GM12878 (cell line): ENCODE measurements around the gene TUBD1. TPM values are rescaled to one million over a fixed set of nuclear protein-coding genes. Genes with fewer than 3 reads are reported as not detected.
A peak's percentile ranks its signal among the peaks of the same experiment; 100 is the strongest.

ENCODE experiments used
- BHLHE40 ChIP-seq, 2 experiments: fragments of 450-650 bp in 1 of 2; IDR thresholded peaks; 2 replicates each; pipeline ENCODE4 v1.6.1; 2011 to 2017; ENCODE audit warnings: low read depth in 2 of 2, borderline replicate concordance in 1 of 2, improper control_type of control experiment in 1 of 2, low read length in 1 of 2, mild to moderate bottlenecking in 1 of 2
- BRCA1 ChIP-seq: IDR thresholded peaks from 2 replicates; pipeline ENCODE4 v1.6.1; 2011; ENCODE audit warnings: low read depth, low read length, improper control_type of control experiment
- CREB1 ChIP-seq: IDR thresholded peaks from 2 replicates; pipeline ENCODE4 v1.6.1; 2012; ENCODE audit warnings: low read depth, mild to moderate bottlenecking, inconsistent platforms
- ESRRA ChIP-seq: IDR thresholded peaks from 2 replicates; pipeline ENCODE4 v1.6.1; 2012; ENCODE audit warnings: mild to moderate bottlenecking, low read length, improper control_type of control experiment
- FOS ChIP-seq: IDR thresholded peaks from 3 replicates; pipeline ENCODE4 v1.6.1; 2011; ENCODE audit warnings: borderline replicate concordance; ENCODE audit not compliant: insufficient read length; ENCODE audit errors: extremely low read depth
- HCFC1 ChIP-seq: fragments of 150-350 bp; IDR thresholded peaks from 2 replicates; pipeline ENCODE4 v1.6.1; 2014; ENCODE audit warnings: low read length
- HDAC6 ChIP-seq: fragments of 200-600 bp; sonication (generic); IDR thresholded peaks from one replicate; pipeline ENCODE4 v1.8.0; 2017; ENCODE audit warnings: antibody characterized with exemption; ENCODE audit not compliant: unreplicated experiment
- IKZF2 ChIP-seq, 2 experiments: fragments of 450-650 bp; IDR thresholded peaks; 2 replicates each; pipeline ENCODE4 v1.6.1; 2017; ENCODE audit warnings: mild to moderate bottlenecking in 2 of 2, moderate library complexity in 2 of 2
- MEF2B ChIP-seq: fragments of 450-650 bp; IDR thresholded peaks from 2 replicates; pipeline ENCODE4 v1.6.1; 2018; ENCODE audit warnings: mild to moderate bottlenecking, moderate library complexity; ENCODE audit not compliant: partially characterized antibody, poor library complexity, severe bottlenecking
- MLLT1 ChIP-seq: fragments of 450-650 bp; IDR thresholded peaks from 2 replicates; pipeline ENCODE4 v1.6.1; 2016; ENCODE audit warnings: mild to moderate bottlenecking
- POLR2AphosphoS5 ChIP-seq: IDR thresholded peaks from 2 replicates; pipeline ENCODE4 v1.6.1; 2011; ENCODE audit warnings: mild to moderate bottlenecking, low read length, inconsistent platforms
- RUNX3 ChIP-seq: IDR thresholded peaks from 2 replicates; pipeline ENCODE4 v1.6.1; 2012; ENCODE audit warnings: low read length, inconsistent platforms
- SMAD1 ChIP-seq: fragments of 450-650 bp; IDR thresholded peaks from 2 replicates; pipeline ENCODE4 v1.6.1; 2018; ENCODE audit warnings: mild to moderate bottlenecking, low read depth; ENCODE audit not compliant: partially characterized antibody
- TAF1 ChIP-seq: IDR thresholded peaks from 2 replicates; pipeline ENCODE4 v1.6.1; 2011; ENCODE audit warnings: mild to moderate bottlenecking, low read depth, low read length, borderline replicate concordance
- WRNIP1 ChIP-seq: IDR thresholded peaks from 2 replicates; pipeline ENCODE4 v1.6.1; 2011; ENCODE audit warnings: low read depth, low read length, improper control_type of control experiment, borderline replicate concordance
- YBX1 ChIP-seq: fragments of 450-650 bp; IDR thresholded peaks from 2 replicates; pipeline ENCODE4 v1.6.1; 2016; ENCODE audit warnings: antibody characterized with exemption
- ZBTB11 ChIP-seq: fragments of 450-650 bp; formaldehyde crosslinking; IDR thresholded peaks from 2 replicates; pipeline ENCODE4 v1.5.0; 2022; ENCODE audit warnings: mild to moderate bottlenecking, missing genetic modification characterization
- ZNF24 ChIP-seq: fragments of 450-650 bp; IDR thresholded peaks from 2 replicates; pipeline ENCODE4 v1.6.1; 2017; ENCODE audit warnings: antibody characterized with exemption, mild to moderate bottlenecking
- polyA plus RNA-seq, 11 experiments: library from polyadenylated mRNA; depleted of rRNA in 4 of 11; unstranded in 6 of 11; stranded (reverse) in 5 of 11; fragments of >200 nt; fragmentation: Nextera tagmentation in 4 of 11; fragmentation: Illumina TruSeq in 1 of 11; extraction: Ambion mirVana in 4 of 11; extraction: Trizol in 1 of 11; gene quantifications; 1 replicate in 1 of 11; 2 replicates in 10 of 11; pipeline versions ENCODE4 v1.2.1 to v1.2.3, GENCODE V29; 2011 to 2016; ENCODE audit warnings: inconsistent platforms in 2 of 11, missing spikeins in 2 of 11, low read depth in 1 of 11
- total RNA-seq, 4 experiments: library from RNA; depleted of rRNA in 3 of 4; stranded (reverse); fragments of >200 nt in 3 of 4; fragmentation: Illumina TruSeq in 1 of 4; extraction: Trizol in 1 of 4; gene quantifications; 2 replicates each; pipeline versions ENCODE4 v1.2.1 to v1.2.3, GENCODE V29; 2013 to 2021
- TF ChIP-seq, protein P1 (sequence below), 3 experiments: IDR thresholded peaks in 2 of 3; conservative IDR thresholded peaks in 1 of 3; 2 replicates each; pipeline ENCODE4 v1.5.1; 2011; ENCODE audit warnings: low read depth in 3 of 3, low read length in 3 of 3, mild to moderate bottlenecking in 3 of 3, control low read depth in 2 of 3, moderate library complexity in 2 of 3, inconsistent platforms in 1 of 3, mixed read lengths in 1 of 3; ENCODE audit not compliant: control insufficient read depth in 2 of 3, insufficient read depth in 1 of 3; ENCODE audit errors: extremely low read depth in 1 of 3
- TF ChIP-seq, protein P2 (sequence below): fragments of 450-650 bp; IDR thresholded peaks from 2 replicates; pipeline ENCODE4 v1.6.1; 2018; ENCODE audit warnings: mild to moderate bottlenecking, low read depth, moderate library complexity; ENCODE audit not compliant: partially characterized antibody

The TUBD1 gene
- total and polyA plus RNA-seq, 10 of the 15 experiments (the other 5 are each of a cell fraction or from before 2014, with no cell fraction given) = 5.3 to 10.8 (median 8.3) TPM

DNA sequence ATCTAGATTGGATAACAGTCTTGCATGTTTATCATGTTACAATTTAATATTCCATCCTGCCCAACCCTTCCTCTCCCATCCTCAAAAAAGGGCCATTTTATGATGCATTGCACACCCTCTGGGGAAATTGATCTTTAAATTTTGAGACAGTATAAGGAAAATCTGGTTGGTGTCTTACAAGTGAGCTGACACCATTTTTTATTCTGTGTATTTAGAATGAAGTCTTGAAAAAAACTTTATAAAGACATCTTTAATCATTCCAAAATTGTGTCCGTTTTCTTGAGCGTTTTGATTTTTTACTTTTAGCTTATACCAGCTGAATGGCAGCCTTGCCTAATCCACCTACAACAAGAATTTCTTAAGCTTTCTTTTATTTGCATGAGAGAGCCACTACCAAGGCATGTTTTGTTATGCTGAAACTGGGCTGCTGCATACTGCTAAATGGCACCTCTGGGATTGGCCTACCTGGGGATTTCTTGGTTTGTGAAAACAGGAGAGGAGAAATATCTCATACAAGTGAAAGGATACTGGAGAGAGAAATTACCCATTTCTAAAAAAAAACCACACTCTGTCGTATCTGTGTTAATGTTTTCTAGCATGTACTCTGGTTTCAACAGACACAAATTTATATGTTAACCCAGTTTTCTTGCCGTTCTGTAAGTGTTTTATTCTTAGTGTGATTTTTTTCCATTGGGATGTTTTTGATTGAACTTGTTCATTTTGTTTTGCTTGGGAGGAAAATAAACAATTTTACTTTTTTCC is 52.2 kb downstream of the TUBD1 start (continued):
- TF ChIP-seq ZBTB11 (CRISPR knock-in tag) (no peak), ZNF24 (0 out of 2 replicates have a peak, but pooled peaks have one; percentile 24), YBX1 (no peak), RUNX3 (peak; percentile 46; the same call in 1 of the 2 replicates), CREB1 (peak; percentile 11; the same call in 1 of the 2 replicates), IKZF2 (IDR thresholded peaks at IDR 0.05) (peak; percentile 31 to 32; a peak in 3 of 4 replicates), POLR2AphosphoS5 (peak; percentile 17), FOS (no peak), MLLT1 (no peak; the same call in 1 of the 2 replicates), HDAC6 (no peak), MEF2B (peak; percentile 53), SMAD1 (no peak), HCFC1 (no peak), BHLHE40 (IDR thresholded peaks at IDR 0.05; ENCODE audit: borderline replicate concordance in 1 of 2, low read depth in 2 of 2, low read length in 1 of 2) (0 out of 4 replicates have a peak, but pooled peaks of 1 of the 2 experiments have one; percentile 18), BRCA1 (no peak), WRNIP1 (no peak), TAF1 (no peak), ESRRA (no peak)
- TF ChIP-seq, protein P1, sequence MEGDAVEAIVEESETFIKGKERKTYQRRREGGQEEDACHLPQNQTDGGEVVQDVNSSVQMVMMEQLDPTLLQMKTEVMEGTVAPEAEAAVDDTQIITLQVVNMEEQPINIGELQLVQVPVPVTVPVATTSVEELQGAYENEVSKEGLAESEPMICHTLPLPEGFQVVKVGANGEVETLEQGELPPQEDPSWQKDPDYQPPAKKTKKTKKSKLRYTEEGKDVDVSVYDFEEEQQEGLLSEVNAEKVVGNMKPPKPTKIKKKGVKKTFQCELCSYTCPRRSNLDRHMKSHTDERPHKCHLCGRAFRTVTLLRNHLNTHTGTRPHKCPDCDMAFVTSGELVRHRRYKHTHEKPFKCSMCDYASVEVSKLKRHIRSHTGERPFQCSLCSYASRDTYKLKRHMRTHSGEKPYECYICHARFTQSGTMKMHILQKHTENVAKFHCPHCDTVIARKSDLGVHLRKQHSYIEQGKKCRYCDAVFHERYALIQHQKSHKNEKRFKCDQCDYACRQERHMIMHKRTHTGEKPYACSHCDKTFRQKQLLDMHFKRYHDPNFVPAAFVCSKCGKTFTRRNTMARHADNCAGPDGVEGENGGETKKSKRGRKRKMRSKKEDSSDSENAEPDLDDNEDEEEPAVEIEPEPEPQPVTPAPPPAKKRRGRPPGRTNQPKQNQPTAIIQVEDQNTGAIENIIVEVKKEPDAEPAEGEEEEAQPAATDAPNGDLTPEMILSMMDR (IDR thresholded peaks at IDR 0.05 in 2 of 3, conservative IDR thresholded peaks at IDR 0.05 in 1 of 3; ENCODE audit: control insufficient read depth in 2 of 3, extremely low read depth in 1 of 3, insufficient read depth in 1 of 3, low read depth in 3 of 3, low read length in 3 of 3) = no peak
- TF ChIP-seq, protein P2, sequence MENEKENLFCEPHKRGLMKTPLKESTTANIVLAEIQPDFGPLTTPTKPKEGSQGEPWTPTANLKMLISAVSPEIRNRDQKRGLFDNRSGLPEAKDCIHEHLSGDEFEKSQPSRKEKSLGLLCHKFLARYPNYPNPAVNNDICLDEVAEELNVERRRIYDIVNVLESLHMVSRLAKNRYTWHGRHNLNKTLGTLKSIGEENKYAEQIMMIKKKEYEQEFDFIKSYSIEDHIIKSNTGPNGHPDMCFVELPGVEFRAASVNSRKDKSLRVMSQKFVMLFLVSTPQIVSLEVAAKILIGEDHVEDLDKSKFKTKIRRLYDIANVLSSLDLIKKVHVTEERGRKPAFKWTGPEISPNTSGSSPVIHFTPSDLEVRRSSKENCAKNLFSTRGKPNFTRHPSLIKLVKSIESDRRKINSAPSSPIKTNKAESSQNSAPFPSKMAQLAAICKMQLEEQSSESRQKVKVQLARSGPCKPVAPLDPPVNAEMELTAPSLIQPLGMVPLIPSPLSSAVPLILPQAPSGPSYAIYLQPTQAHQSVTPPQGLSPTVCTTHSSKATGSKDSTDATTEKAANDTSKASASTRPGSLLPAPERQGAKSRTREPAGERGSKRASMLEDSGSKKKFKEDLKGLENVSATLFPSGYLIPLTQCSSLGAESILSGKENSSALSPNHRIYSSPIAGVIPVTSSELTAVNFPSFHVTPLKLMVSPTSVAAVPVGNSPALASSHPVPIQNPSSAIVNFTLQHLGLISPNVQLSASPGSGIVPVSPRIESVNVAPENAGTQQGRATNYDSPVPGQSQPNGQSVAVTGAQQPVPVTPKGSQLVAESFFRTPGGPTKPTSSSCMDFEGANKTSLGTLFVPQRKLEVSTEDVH = no peak
